HS-5 (cell line): ENCODE measurements around the gene PHF5A.
"Not testable (repeated sequence)": the region's sequence is repeated elsewhere in the genome, so short reads cannot be mapped to it uniquely, and the experiment has no call there.

Experiments
- DNase-seq: peaks from one replicate; pipeline ENCODE4 v3.0.0-alpha.2; 2012; ENCODE audit warnings: low read depth

PHF5A gene

DNA sequence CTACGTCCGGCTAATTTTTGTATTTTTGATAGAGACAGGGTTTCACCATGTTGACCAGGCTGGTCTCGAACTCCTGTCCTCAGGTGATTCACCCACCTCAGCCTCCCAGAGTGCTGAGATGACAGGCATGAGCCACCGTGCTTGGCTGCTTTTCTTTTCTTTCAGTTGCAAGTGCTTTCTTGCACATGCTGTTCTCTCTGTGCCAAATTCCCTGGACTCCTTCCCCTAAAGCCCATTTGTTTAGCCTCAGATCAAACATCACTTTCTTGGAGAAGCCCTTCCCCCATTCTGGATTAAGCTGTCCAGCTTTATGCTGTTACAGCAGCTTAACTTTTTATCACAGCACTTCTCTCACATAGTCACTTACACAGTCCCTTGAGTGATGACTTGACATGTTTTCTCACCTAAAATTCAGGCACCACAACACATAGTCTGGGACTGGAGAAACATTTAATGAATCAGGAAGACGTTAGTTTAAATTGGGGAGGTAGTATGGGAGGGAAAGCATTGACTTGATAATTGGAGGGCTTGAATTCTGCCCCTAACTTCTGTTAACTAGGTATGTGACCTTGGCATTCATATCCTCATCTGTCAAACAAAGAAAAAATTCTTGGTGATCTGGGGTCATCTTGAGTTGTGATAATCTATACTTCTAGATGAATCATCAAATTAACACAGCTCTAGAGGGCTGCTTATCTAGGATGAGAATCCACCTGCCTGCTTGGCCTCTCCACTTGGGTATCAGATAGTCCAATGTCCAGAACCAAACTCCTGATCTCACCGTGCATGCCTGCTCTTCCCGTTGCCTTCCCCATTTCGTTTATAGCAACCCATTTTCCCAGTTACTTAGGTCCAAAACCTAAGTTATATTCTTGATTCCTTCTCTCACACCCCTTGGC lies 18.8 kb upstream of the PHF5A start:
- DNase-seq, result no peak

DNA sequence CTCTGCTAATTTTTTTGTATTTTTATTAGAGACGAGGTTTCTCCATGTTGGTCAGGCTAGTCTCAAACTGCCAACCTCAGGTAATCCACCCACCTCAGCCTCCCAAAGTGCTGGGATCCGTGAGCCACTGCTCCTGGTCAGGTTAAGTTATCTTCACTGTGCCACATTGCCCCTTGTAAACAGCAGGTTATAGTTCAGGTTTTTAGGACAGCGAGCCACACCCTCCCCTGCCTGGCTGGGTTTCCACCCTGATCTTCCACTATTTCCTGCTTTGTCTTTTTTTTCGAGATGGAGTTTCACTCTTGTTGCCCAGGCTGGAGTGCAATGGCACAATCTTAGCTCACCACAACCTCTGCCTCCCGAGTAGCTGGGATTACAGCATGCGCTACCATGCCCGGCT lies 16.5 kb upstream of the PHF5A start:
- DNase-seq, result no peak

DNA sequence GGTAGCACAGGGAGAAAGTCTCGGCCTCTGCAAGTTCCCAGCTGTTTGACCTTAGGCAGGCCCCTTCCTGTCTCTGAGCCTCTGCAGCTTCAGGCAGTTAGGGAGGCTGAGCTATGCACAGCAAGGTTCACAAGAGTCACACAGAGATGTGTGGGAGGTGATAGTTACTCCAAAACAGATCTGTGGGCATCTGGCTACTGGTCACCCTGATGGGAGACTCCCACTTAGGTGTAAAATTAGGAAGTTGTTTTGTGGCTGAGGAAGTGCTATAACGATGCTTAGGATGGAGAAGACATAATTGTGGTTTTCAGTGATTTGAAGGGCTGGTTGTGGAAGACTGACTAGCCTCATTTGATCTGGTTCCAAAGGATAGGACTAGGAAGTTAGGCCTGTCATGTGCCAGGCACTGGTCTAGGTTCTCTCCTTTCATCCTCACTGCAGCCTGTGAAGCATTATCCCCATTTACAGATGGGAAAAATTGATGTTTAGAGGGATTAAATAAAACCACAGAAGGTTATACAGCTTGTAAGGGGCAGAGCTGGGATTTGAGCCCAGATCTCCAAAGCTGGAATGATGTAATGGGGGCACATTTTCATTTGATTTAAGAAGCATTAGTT lies 13.9 kb upstream of the PHF5A start:
- DNase-seq, result no peak

DNA sequence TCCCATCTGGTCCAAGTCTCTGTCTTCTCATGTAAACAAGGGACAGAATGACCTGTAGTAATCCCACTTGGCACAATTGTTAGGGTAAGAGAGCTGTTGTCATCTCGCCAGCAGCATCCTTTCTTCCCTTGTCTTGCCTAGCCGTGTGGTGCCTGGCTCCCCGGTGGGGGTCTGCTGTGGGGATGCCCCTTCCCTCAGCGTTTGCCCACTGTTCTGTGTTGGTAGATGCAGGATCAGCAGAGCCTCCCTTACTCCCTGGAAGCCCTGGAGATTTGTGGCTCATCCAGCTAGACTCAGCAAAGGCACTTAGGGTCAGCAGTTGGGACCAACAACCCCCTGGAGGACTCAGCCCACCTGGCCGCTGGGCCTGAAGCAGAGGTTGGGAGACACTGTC lies 13.4 kb upstream of the PHF5A start:
- DNase-seq, result no peak

DNA sequence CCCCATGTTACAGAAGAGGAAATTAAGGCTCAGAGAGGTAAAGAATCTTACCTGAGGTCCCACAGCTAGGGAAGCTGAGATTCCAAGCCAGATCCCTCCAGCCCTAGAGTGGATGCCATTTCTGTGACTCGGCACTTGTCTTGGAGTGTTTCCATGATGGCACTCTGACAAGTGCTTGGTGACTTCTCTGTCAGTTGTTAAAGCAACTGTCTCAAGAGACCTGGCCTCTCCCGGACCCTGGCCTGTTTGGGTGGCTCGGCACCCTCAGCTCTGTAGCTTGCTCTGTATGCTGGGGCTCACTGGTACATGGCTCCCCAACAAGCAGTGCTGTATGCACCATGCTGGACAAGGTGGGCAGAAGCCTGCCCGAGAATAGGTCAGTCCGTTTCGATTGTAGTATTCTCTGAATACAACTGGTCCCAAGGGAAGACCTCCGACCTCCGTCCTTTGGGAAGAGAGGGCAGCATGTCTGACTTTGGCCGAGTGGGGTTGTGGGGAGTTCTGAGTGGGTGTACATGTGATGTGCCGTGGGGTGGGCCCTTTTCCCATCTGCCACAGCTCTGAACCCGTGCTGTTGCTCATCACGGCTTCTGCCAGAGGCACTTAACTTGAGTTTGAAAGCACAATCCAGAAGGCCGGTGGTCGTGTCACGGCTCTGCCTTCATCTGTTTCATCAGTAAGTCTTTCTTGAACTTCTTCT lies 12.8 kb upstream of the PHF5A start:
- DNase-seq, result no peak

DNA sequence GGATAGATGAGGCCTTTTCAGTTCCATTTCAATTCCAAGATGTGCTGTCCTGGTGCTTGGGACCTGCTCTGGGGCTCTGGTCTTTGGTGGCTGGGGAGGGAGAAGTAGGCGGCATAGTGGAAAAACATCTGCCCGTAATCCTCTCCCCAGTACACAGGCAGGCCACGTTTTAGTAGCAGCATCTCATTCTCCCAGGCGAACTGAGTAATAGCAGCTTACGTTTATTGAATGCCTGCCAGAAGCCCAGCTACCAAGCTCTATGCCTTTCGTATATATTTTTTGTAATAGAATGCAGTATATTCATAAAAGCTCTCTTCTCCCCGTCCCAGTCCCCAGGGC lies 11.9 kb upstream of the PHF5A start:
- DNase-seq, result no peak

DNA sequence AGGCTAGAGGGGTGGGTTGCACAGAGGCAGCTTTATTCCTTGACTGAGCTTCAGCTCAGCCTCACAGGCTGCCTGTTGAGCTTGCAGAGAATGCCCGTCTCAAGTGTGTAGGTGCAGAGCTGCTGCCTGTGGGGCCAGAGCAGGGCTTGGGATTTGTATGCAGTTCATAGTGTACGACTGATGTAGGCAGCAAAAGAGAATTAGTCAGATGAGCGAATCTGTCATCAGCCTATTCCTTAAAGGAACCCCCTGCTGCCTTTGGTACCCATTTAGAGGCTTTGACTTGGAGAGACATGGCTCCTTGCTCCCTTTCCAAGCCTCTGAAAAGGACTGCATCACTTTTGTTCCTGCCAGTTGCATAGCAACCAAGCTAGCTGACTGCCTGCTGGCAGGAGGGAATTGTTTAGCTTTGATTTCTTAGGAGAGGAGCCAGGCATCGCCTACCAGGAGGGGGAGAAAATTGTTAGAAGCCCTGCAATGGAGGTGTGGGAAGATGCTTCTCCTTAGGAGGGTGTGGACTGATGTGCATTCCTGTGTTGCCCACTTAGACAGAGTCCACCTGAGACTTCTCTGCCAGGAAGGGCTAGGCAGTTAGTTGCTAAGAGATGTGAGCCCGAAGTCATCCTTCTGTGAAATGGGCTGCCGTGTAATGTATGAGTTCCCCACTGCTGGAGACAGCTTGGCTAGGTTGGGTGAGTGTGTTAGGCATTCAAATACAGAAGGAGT lies 11.3 kb upstream of the PHF5A start:
- DNase-seq, result no peak

DNA sequence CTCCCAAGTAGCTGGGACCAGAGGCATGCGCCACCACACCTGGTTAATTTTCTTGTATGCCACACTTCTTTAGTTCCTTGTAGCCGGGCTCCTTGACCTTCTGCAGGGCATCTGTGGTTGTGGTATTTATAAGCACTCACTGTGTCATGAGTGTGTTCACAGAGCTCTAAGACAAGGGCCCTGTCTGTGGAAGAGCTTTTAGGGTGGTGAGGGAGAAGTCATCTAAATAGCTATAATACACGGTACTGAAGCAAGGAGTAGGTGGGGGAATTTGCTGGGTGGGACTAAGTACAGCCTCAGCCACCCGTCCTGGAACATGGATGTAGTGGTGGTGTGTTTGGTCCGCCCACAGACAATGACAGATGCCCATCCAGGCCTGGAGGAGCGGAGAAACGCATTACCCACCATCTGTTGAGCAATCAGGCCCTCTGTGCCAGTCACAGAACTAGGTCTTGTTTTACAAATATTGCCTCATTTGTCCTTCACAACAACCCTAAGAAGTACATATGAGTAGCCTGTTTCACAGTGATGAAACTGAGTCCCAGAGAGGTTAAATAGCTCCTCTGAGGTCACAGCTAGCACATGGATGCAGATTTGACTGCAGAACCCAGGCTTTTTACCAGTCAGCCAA lies 10.5 kb upstream of the PHF5A start:
- DNase-seq, result no peak

DNA sequence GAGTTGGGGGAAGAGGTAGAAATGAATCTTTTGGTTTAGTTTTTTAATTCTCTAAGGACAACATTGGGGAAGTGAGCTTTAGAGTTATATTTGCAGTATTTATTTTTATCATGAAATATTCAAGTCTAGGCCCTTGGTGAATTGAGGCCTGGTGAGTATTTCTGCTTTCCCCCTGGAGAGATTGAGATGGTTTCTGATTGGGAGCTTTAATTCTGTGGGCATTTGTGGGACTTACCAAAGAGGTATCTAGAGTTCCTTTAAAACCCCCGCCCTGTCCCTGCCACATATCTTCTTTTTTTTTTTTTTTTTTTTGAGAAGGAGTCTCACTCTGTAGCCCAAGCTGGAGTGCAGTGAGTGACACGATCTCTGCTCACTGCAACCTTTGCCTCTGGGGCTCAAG lies 10.0 kb upstream of the PHF5A start:
- no peak for DNase-seq

DNA sequence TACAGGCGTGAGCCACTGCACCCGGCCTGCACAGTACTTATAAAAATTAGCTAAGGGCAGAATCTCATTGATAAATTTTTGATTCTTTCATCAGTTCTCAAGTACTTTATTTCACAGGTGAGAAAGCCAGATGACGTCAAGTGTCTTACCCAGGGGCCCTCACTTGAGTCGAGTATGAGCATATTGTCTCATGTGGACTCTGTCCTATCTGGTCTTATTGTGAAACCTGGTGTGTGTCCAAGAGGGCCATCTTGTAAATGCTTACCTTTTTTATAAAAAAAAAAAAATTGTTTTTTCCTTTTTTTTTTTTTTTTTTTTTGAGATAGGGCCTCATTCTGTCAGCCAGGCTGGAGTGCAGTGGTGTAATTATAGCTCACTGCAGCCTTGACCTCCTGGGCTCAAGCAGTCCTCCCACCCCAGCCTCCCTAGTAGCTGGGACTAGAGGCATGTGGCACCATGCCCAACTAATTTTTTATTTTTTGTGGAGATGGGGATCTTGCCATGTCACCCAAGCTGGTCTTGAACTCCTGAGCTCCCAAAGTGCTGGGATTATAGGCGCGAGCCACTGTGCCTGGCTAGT lies 6.5 kb upstream of the PHF5A start:
- no peak for DNase-seq

DNA sequence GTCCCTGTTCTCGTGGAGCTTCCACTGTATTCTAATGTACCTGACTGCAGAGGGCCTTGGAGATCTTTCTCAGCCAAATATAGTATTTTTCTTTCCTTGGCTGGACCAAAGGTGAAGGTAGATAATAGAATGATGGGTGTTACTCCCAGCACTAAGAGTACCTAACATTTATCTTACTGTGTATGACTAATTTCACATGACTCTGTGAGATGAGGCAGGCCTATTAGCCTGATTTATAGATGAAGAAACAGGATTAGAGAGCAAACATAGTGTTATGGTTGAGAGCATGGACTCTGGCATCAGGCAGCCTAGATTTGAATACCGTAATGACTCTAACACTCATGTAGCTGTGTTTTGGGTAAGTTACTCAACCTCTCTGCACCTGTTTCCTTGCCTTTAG lies 3.1 kb upstream of the PHF5A start:
- DNase-seq, result no peak

DNA sequence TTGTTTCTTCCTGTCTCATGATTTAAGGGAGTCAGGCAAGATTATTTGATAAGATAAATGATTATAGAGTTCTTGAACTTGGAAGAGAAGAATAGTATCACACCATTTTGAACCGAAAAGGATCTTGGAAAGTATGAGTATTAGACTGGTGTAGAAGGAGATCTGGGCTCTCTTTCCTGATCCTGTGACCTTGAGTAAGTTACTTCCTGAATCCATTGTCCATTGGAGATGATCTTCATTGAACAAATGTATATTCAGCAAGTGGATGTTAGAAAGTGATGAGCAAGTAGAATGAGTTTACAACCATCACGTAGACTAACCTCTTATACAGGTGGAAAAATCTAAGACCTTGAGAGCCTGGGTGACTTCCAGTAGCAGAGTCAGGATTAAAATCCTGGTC lies 2.4 kb upstream of the PHF5A start:
- no peak for DNase-seq

DNA sequence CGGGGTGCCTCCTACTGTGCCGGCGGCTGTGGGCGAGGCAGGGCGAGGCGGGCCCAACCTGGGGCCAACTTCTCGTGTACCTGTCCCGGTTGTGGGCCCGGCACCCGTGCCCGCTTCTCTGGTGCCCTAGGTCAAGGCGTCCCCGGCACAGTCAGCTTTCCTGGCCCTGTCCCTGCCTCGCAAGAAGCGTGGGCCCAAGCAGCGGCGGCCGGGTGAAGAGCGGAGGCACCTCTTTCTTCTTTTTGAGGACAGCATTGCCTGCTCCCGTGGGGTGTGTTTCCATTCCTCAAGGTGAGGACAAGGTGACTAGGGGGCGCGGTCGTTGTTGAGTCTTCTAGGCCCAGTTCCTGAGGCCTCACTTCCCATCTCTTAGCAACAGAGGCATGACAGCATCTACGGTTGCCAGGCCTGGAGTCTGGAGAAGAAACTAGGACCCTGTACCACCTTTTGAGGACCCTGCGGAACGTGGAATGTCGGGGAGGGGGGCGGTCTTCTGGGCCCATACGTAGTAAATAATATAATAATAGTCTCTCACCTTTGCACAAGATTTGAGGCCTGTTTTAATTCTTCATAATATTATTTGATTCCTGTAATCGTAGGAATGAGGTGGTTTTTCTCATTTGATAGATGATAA lies 843 bp upstream of the PHF5A start:
- no peak for DNase-seq

DNA sequence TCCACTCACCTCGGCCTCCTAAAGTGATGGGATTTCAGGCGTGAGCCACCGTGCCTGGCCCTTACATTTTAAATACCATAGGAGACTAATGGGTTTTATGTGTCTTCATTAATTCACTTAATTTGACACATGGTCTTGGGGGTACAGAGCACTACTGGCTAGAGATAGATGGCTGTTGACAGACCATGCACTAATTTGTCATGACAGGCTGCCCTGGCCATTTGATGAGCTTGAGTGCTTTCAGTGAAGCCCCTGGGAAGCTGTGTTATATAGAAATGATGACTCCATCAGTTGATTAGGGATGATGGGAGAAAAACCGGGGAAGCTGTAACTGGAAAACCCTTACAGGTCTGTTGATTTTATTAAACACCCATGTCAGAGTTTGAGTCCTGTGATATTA lies 6.6 kb downstream of the PHF5A start:
- DNase-seq, result no peak

DNA sequence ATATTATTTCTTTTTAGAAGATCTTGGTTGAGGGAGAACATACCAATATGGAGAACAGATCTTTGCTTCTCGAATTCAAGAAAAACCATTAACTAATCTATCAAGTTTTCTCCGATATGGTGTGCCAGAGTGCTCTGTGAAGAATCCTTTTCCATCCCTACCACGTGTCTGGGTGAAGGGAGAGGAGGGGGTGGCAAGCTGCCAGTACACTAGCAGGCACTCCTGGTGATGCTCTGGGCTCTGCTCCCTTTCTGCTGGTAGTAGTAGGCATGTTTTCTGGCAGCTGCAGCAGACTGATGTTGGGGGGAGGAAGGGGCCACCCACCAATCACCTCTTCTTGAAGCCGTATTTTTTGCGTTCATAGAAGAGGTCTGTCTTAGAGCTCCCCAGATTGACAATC lies 8.4 kb downstream of the PHF5A start:
- not testable (repeated sequence) for DNase-seq

DNA sequence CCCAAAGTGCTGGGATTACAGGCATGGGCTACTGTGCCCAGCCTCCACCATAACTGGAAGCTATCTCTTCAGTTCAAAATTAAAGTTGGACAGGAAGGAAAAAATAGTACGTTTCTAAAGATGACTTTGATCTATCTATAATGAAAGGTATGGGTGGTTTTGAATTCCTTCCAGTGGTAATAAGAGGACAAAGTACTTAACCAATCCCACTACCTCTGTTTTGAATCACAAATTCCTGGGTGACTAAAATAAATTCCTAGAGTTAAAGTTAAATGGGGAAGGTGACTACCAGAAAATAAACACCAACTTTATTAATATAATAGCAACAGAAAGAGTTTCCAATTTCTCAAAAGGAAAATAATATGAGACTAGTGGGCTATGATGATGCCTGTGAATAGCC lies 9.1 kb downstream of the PHF5A start:
- no peak for DNase-seq

DNA sequence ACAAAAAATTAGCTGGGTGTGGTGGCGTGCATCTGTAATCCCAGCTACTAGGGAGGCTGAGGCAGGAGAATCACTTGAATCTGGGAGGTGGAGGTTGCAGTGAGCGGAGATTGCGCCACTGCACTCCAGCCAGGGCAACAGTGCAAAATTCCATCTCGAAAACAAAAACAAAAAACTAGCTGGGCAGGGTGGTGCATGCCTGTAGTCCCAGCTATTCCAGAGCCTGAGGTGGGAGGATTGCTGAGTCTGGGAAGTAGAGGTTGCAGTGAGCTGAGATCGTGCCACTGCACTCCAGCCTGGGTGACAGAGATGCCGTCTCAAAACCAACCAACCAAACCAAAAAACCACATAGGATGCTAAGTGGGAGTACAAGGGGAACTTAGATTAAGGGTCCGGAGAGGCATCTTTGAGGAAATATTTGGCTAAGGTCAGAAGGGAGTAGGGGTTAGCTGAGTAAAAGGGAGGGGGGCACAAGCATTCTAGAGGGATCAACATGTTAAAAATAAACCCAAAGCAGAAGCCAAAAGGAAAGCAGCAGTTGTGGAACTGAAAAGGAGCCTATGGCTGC lies 10.2 kb downstream of the PHF5A start:
- DNase-seq, result no peak

DNA sequence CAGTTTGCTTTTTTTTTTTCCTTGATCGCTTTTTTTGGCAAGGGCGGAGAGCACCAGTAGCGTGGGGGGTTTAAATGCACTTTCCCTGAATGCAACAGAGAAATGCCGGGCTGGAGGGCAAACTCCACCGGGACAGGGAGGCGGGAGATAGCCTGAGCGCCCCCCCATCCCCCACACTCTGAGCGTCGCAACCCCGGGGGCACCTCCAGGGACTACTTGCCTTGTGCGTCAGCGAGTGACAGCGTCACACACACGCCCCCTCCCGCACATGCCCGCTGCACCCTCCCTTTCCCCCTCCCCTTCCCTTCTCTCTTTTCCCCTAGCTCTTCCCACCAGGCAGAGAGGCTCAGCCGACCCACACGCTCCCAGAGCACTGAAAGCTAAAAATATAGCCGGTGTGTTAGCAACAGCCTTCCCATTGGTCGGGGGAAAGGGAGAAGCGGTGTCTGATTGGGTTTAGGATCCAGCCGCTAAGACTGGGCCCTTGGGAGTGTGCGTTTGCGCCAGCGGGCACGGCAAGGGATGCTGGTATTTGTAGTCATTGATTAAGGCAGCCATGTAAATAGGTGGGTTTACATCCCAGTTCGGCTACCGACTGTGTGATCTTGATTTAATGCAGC lies 20.2 kb downstream of the PHF5A start:
- peak; percentile 97 for DNase-seq

DNA sequence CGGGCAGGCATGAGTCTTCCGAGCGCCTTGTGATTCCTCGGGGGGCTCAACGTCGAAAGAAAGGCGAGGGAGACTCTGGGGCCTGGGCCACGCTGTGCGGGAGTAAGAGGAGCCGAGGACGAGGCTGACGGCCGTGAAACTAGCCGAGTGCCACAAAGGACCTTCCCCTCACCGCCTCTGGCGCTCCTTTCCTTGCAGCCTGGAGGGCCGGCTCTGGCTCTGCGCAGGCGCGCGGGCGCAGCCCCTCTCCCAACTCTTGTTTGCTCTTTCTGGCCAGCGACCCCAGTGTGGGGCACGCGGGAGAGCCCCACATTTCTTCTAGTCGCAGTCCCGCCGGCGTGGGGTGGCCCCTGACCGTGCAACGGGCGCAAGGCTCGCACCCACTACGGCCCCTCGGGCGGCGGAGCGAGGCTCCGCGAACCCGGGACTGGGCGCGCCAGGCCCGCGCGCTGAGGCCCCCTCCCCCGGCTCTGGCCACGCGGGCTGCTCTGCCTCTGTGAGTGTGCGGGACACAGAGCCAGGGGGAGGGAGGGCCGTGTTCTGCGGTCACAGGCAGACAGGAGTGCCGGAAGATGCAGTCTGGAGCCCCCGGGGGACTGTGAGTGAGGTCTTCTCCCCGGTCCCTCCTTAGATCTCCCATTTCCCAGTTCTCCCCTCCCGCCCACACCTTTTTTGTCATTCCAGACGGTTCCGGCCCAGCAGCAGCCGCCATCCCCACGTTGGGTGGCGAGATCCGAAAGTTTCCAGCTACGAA lies 20.9 kb downstream of the PHF5A start:
- peak; percentile 19 for DNase-seq
